HG02973 (cell line): Measurements from ENCODE around the gene CCT7.
"Not testable (repeated sequence)": the region's sequence is repeated elsewhere in the genome, so short reads cannot be mapped to it uniquely, and the experiment has no call there.

ENCODE experiments used
- ATAC-seq: cut with Tn5 transposase; IDR thresholded peaks from one replicate; pipeline ENCODE4 v1.9.1; 2021; ENCODE audit warnings: moderate library complexity; ENCODE audit not compliant: unreplicated experiment

CCT7 gene

DNA sequence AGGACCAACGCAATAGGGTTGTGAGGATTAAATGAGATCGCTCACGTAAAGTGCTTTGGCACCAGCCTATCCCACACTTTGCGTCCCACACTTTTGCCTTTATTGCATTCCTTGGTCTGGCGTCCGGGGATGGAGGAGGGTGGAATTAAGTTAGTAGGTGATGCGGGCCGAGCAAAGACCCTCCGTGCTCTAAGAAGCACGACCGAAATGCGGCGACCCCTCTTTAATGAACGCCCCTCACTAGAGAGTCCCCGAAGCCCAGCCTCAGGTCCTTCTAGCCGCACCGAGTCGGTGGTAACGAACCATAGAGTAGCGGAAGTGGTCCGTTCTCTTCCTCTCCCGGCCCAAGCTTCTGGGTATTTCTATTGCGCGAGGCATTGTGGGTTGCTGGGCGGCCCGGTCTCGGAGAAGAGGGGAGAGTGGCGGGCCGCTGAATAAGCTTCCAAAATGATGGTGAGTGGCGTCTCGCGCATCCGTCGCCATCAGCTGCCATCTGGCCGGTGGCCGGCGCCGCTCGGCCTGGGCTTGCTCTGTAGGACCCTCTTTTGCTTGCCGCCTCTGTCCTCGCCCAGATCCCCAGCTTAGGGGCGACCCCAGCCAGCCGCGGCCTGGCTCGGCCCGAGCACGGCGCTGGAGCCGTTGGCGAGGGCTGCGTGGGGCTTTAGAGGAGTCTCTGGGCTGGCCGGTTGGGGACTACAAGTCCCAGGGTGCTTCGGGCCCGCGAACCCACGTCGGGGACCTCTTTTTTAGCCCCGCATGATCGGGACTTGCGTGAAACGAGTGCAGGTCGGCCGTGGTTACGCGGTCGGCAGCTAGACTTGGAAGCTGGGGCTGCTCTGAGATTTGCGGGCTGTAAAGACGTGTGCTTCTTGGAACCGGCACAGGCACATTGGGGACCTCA lies at the start of gene CCT7:
TSS of gene CCT7 (plus strand) at position 377 of the 901 bp plus-strand sequence. CDS start at position 448, 71 bp downstream.
- ATAC-seq: peak; percentile 61

DNA sequence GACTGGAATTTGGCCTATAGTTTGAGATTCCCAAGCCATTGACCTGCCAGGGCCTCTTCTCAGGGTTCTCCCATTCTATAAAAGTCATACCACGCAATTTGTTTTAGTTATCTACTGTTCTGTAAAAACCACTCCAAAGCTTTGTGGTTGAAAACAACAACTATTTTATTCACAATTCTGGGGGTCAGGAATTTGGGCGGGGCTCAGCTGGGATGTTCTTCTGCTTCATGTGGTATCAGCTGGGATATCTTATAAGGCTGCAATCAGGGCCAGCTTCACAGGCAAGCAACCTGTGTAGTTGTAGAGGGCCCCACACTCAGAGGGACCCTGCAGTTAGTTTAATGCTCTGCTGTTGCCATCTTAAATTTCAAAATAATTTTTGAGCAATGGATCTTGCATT lies 48.1 kb upstream of the CCT7 start:
- no peak for ATAC-seq

GRCh38 chr2:73187549-73187948 lies 46.6 kb upstream of the CCT7 start:
- no peak for ATAC-seq

GRCh38 chr2:73197579-73197978 lies 36.5 kb upstream of the CCT7 start:
- no peak for ATAC-seq

DNA sequence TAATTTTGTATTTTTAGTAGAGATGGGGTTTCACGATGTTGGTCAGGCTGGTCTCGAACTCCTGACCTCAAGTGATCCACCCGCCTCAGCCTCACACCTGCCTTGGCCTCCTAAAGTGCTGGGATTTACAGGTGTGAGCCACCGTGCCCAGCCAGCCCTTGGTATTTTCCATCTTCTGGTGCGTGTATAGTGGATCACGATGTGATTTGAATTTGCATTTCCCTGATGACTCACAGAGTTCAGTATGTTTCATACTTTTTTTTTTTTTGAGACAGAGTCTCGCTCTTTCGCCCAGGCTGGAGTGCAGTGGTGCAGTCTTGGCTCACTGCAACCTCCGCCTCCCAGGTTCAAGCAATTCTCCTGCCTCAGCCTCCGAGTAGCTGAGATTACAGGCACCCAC lies 33.8 kb upstream of the CCT7 start:
- not testable (repeated sequence) for ATAC-seq

- no peak for ATAC-seq
These were observed 31.7 kb upstream of the CCT7 start, which contains the start of gene NOTO for GRCh38 chr2:73202156-73203054. TSS of gene NOTO (plus strand) at chr2:73202574. CDS start at chr2:73202667, 93 bp downstream.

GRCh38 chr2:73203055-73203681 lies 30.9 kb upstream of the CCT7 start:
- no peak for ATAC-seq

- ATAC-seq: no peak
These were observed 28.5 kb upstream of the CCT7 start for GRCh38 chr2:73205611-73206010.

DNA sequence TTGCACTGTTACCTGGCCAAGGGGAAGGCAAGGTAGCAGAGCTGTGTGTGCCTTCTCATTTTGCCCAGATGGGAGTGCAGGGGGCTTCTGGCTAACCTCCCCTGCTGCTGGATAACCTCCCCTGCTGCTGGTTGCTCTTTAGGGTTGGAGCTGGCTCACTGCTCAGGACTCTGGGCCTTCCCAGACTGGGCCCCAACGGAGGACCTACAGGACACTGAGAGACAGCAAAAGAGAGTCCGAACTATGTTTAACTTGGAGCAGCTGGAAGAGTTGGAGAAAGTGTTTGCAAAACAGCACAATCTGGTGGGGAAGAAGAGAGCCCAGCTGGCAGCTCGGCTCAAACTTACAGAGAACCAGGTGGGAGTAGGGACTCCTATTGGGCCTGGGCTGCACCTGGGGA lies 25.9 kb upstream of the CCT7 start:
- no peak for ATAC-seq

GRCh38 chr2:73210019-73210418 lies 24.1 kb upstream of the CCT7 start:
- no peak for ATAC-seq

DNA sequence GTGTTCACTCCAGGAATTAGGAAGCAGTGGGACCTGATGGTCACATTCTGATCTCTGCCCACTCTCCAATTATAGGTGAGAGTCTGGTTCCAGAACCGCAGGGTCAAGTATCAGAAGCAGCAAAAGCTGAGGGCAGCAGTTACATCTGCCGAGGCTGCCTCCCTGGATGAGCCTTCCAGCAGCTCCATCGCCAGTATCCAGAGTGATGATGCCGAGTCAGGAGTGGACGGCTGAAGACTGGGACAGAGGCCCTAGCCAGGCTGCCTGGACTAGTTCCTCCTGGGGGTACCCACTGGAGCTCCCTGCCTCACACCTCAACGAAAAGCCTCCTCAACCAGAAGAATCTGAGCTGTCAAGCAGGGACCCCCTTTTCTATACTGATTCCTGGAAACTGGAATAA lies 23.4 kb upstream of the CCT7 start:
- no peak for ATAC-seq

DNA sequence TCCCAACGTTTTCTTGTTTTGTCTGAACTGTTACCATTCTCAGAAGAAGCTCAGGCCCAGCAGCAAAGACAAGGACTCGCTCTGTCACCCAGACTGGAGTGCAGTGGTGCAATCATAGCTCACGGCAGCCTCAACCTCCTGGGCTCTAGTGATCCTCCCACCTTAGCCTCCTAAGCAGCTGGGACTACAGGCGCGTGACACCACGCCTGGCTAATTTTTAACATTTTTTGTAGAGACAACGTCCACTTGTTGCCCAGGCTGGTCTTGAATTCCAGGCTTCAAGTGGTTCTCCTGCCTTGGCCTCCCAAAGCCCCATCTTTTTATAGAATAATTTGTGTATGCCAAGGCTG lies 22.0 kb upstream of the CCT7 start:
- ATAC-seq: no peak

DNA sequence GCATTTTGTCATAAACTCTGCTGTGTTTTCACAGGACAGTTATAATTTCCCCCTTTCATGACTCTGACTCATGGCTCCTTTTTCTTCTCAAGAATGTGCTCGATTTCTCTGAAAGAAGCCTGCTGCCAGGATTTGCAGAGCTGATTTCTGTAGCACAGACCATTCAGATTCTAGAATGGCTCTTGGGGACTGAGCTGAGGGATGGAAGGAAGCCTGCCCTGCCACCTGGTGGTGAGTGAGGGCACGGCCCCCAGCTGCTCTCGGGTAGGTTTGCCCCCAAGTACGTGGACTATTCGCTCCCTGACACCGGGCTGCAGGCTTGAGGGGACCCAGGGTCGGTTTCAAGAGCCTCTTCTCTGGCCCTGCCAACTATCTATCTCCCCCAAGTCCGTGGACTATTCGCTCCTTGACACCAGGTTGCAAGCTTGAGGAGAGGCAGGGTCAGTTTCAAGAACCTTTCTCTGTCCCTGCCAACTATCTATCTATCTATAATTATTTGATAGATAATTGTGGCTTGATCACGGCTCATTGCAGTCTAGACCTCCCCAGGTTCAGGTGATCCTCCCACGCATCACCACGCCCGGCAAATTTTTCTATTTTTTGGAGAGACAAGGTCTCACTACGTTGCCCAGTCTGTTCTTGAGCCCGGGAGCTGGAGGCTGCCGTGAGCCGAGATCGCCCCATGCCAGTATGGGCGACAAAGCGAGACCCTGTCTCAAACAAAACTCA lies 21.5 kb upstream of the CCT7 start:
- ATAC-seq: peak; percentile 66

DNA sequence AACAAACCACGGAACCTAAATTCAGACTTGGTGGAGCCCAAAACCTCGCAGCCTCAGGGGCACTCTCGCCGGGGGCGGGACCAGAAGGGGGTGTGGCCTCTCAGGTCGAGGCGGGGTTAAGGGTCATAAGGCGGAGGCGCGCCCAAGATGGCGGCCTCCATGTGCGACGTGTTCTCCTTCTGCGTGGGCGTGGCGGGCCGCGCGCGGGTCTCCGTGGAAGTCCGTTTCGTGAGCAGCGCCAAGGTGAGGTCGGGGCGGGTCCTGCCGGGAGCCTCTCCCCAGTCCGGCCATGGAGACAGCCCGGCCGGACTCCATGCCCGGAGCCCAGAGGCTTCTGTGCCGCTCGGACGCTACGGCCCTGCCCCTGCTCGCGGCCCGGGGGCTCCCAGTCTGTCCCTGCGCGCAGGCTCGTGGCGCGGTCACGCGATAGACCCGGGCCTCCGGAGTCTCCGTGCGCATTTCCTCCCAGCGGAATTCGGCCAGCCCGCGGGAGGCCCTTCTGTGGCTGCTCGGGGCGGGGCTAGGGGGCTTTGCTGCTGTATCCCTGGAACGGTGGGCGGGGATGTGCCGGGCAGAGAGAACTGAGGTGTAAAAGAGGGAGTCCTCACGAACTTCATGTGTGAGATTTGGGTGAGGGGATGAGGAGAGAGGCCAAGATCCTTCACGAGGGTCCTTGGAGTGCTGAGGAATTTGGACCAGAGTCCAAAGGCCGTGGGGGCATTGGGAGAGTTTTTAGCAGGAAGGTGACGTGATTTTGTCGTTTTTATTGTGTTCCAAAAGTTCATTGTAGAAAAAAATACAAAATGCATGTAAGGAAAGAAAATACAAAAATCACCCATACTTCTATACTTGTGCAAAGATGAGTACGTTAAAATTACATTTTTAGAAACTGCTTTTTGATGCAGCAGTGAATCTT lies 19.7 kb upstream of the CCT7 start, which contains the start of gene SMYD5:
TSS of gene SMYD5 (plus strand) at position 126 of the 916 bp plus-strand sequence. CDS start at position 148, 22 bp downstream.
- peak; percentile 74 for ATAC-seq

GRCh38 chr2:73215254-73215653 lies 18.9 kb upstream of the CCT7 start:
- no peak for ATAC-seq

DNA sequence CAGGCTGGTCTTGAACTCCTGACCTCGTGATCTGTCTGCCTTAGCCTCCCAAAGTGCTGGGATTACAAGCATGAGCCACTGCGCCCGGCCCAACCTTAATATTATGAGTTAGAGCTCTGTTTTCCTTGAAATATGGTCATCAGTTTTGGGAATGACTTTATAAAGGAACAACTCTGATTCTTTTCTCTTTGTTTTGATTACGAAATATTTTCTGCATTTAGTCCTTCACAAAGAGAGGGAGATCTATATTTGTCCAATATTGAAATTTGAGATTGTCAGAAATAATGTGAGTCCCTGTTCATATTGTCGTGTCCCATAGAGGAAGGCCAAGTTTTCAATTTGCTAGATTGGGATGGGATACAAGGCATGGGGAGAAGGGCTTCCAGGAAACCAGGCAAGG lies 16.9 kb upstream of the CCT7 start:
- no peak for ATAC-seq

GRCh38 chr2:73217826-73218225 lies 16.3 kb upstream of the CCT7 start:
- ATAC-seq: no peak

GRCh38 chr2:73218298-73218697 lies 15.8 kb upstream of the CCT7 start:
- no peak for ATAC-seq

GRCh38 chr2:73223821-73224220 lies 10.3 kb upstream of the CCT7 start:
- no peak for ATAC-seq
